ENCODE data around the gene LRRC8C. TPM values are rescaled to one million over a fixed set of nuclear protein-coding genes. Genes with fewer than 3 reads are reported as not detected.
"Not testable (repeated sequence)": the region's sequence is repeated elsewhere in the genome, so short reads cannot be mapped to it uniquely, and the experiment has no call there.

LRRC8C gene
- total and polyA plus RNA-seq, 2 experiments from 2014 or later, result 3.6 to 7.3 TPM

- Histone ChIP-seq H3K36me3 (ENCODE audit: low read depth) (no peaks in the 10 kb centered on the region), H3K4me3 (no peak overlapping the region), H3K27me3 (replicated peaks; ENCODE audit: insufficient read depth) (no peaks in the 10 kb centered on the region), H3K4me1 (ENCODE audit: insufficient read depth) (no peaks in the 10 kb centered on the region), H2AFZ (no peak overlapping the region), H4K20me1 (ENCODE audit: insufficient read depth) (no peaks in the 10 kb centered on the region), H3K9me2 (ENCODE audit: insufficient read depth) (no peaks in the 10 kb centered on the region), H3K27ac (no peak overlapping the region), H3F3A (ENCODE audit: insufficient read depth) (no peaks in the 10 kb centered on the region), H3K4me2 (ENCODE audit: unreplicated experiment) (no peak overlapping the region), H3K9ac (no peak overlapping the region), H3K9me3 (ENCODE audit: low read depth) (no peaks in the 10 kb centered on the region), H3K79me2 (ENCODE audit: insufficient read depth) (no peaks in the 10 kb centered on the region)
- WGBS, 2 experiments (ENCODE audit: low coverage in 1 of 2, low lambda C conversion rate in 2 of 2, missing lambda C conversion rate in 2 of 2), result 94 to 100% methylated on average over 1 of the region's 1 CpG
- DNase-seq, result no peak
- in situ Hi-C loops (cut with MboI), result no loop called here
- TF ChIP-seq EZH2phosphoT487 (IDR thresholded peaks at IDR 0.05; ENCODE audit: insufficient read depth, low read depth), result no peak
- no peak for TF ChIP-seq EZH2 (IDR thresholded peaks at IDR 0.05; ENCODE audit: insufficient read depth, poor library complexity, severe bottlenecking)
Measured at GRCh38 chr1:89703469-89703868, 70.5 kb downstream of the LRRC8C start.

GRCh38 chr1:89704014-89704413 lies 71.1 kb downstream of the LRRC8C start:
- no peaks in the 10 kb centered on the region for H3K27me3 ChIP-seq (replicated peaks; ENCODE audit: insufficient read depth)
- no peaks in the 10 kb centered on the region for H3K9me3 ChIP-seq (ENCODE audit: low read depth)
- no peak overlapping the region for H3K9ac ChIP-seq
- H4K20me1 ChIP-seq (ENCODE audit: insufficient read depth), result no peaks in the 10 kb centered on the region
- no peaks in the 10 kb centered on the region for H3K79me2 ChIP-seq (ENCODE audit: insufficient read depth)
- H3K4me2 ChIP-seq (ENCODE audit: unreplicated experiment), result no peak overlapping the region
- no peaks in the 10 kb centered on the region for H3K9me2 ChIP-seq (ENCODE audit: insufficient read depth)
- TF ChIP-seq EZH2phosphoT487 (IDR thresholded peaks at IDR 0.05; ENCODE audit: insufficient read depth, low read depth) (no peak), EZH2 (IDR thresholded peaks at IDR 0.05; ENCODE audit: insufficient read depth, poor library complexity, severe bottlenecking) (no peak)
- H2AFZ ChIP-seq, result no peak overlapping the region
- no peak overlapping the region for H3K27ac ChIP-seq
- H3F3A ChIP-seq (ENCODE audit: insufficient read depth), result no peaks in the 10 kb centered on the region
- no peak for DNase-seq
- no peaks in the 10 kb centered on the region for H3K4me1 ChIP-seq (ENCODE audit: insufficient read depth)
- in situ Hi-C loops (cut with MboI), result no loop called here
- H3K36me3 ChIP-seq (ENCODE audit: low read depth), result no peaks in the 10 kb centered on the region
- 95 to 100% methylated on average over 2 of the region's 2 CpGs for WGBS, 2 experiments (ENCODE audit: low coverage in 1 of 2, low lambda C conversion rate in 2 of 2, missing lambda C conversion rate in 2 of 2)
- H3K4me3 ChIP-seq, result no peak overlapping the region

- H3K4me2 ChIP-seq (ENCODE audit: unreplicated experiment); H3K27me3 ChIP-seq (replicated peaks; ENCODE audit: insufficient read depth); H3F3A ChIP-seq (ENCODE audit: insufficient read depth); H3K9me3 ChIP-seq (ENCODE audit: low read depth); H3K9ac ChIP-seq; H3K9me2 ChIP-seq (ENCODE audit: insufficient read depth); H4K20me1 ChIP-seq (ENCODE audit: insufficient read depth); H3K79me2 ChIP-seq (ENCODE audit: insufficient read depth); H3K4me1 ChIP-seq (ENCODE audit: insufficient read depth); H2AFZ ChIP-seq; H3K27ac ChIP-seq; H3K4me3 ChIP-seq; DNase-seq; H3K36me3 ChIP-seq (ENCODE audit: low read depth); in situ Hi-C loops (cut with MboI): not testable (repeated sequence)
- 100% methylated on average over 1 of the region's 2 CpGs for WGBS, 2 experiments (ENCODE audit: low coverage in 1 of 2, low lambda C conversion rate in 2 of 2, missing lambda C conversion rate in 2 of 2)
Measured at GRCh38 chr1:89704885-89705284, 72.0 kb downstream of the LRRC8C start.

GRCh38 chr1:89705901-89706699 lies 73.2 kb downstream of the LRRC8C start:
- Histone ChIP-seq H3K9me3 (ENCODE audit: low read depth) (no peaks in the 10 kb centered on the region), H3K4me3 (no peak overlapping the region), H3F3A (ENCODE audit: insufficient read depth) (no peaks in the 10 kb centered on the region), H3K36me3 (ENCODE audit: low read depth) (no peaks in the 10 kb centered on the region), H3K4me2 (ENCODE audit: unreplicated experiment) (no peak overlapping the region), H3K9ac (no peak overlapping the region), H3K27me3 (replicated peaks; ENCODE audit: insufficient read depth) (no peaks in the 10 kb centered on the region), H2AFZ (no peak overlapping the region), H4K20me1 (ENCODE audit: insufficient read depth) (no peaks in the 10 kb centered on the region), H3K4me1 (ENCODE audit: insufficient read depth) (no peaks in the 10 kb centered on the region), H3K27ac (no peak overlapping the region), H3K79me2 (ENCODE audit: insufficient read depth) (no peaks in the 10 kb centered on the region), H3K9me2 (ENCODE audit: insufficient read depth) (no peaks in the 10 kb centered on the region)
- 80% methylated on average over 6 of the region's 6 CpGs for WGBS, 2 experiments (ENCODE audit: low coverage in 1 of 2, low lambda C conversion rate in 2 of 2, missing lambda C conversion rate in 2 of 2)
- in situ Hi-C loops (cut with MboI), result no loop called here
- DNase-seq, result no peak
- TF ChIP-seq EZH2phosphoT487 (IDR thresholded peaks at IDR 0.05; ENCODE audit: insufficient read depth, low read depth), result no peak
- TF ChIP-seq EZH2 (IDR thresholded peaks at IDR 0.05; ENCODE audit: insufficient read depth, poor library complexity, severe bottlenecking), result no peak

- Histone ChIP-seq H3K4me1 (ENCODE audit: insufficient read depth) (no peaks in the 10 kb centered on the region), H3K9me2 (ENCODE audit: insufficient read depth) (no peaks in the 10 kb centered on the region), H3K9me3 (ENCODE audit: low read depth) (no peaks in the 10 kb centered on the region), H3K9ac (no peak overlapping the region), H4K20me1 (ENCODE audit: insufficient read depth) (no peaks in the 10 kb centered on the region), H3K36me3 (ENCODE audit: low read depth) (no peaks in the 10 kb centered on the region), H3K4me2 (ENCODE audit: unreplicated experiment) (no peak overlapping the region), H3K27ac (no peak overlapping the region), H3K79me2 (ENCODE audit: insufficient read depth) (no peaks in the 10 kb centered on the region), H3K4me3 (no peak overlapping the region), H2AFZ (no peak overlapping the region), H3F3A (ENCODE audit: insufficient read depth) (no peaks in the 10 kb centered on the region), H3K27me3 (replicated peaks; ENCODE audit: insufficient read depth) (no peaks in the 10 kb centered on the region)
- DNase-seq, result no peak
- TF ChIP-seq EZH2 (IDR thresholded peaks at IDR 0.05; ENCODE audit: insufficient read depth, poor library complexity, severe bottlenecking), result no peak
- no peak for TF ChIP-seq EZH2phosphoT487 (IDR thresholded peaks at IDR 0.05; ENCODE audit: insufficient read depth, low read depth)
- in situ Hi-C loops (cut with MboI), result no loop called here
Measured at GRCh38 chr1:89706700-89707012, 73.7 kb downstream of the LRRC8C start.
